Thymus (tissue), 11 donors: ENCODE data around the gene NFAT5. TPM values are rescaled to one million over a fixed set of nuclear protein-coding genes. Genes with fewer than 3 reads are reported as not detected.

Experiments used
- DNase-seq, 9 donors: peaks; one replicate each; pipeline ENCODE4 v3.0.0-alpha.2; 2013; ENCODE audit warnings: low spot score in 9 of 9, low read depth in 6 of 9, missing footprints in 1 of 9
- H3K27ac ChIP-seq, 2 donors: one replicate each; pipeline ENCODE4 v1.5.1; 2013; ENCODE audit warnings: control low read depth in 1 of 2, low read depth in 1 of 2, low read length in 1 of 2, mild to moderate bottlenecking in 1 of 2, moderate library complexity in 1 of 2
- H3K27me3 ChIP-seq, 2 donors: one replicate each; pipeline ENCODE4 v1.5.1; 2013; ENCODE audit warnings: low read length in 1 of 2; ENCODE audit not compliant: control insufficient read depth in 2 of 2, insufficient read depth in 1 of 2
- H3K36me3 ChIP-seq, 2 donors: one replicate each; pipeline ENCODE4 v1.5.1; 2013; ENCODE audit warnings: low read length in 1 of 2, mild to moderate bottlenecking in 1 of 2, moderate library complexity in 1 of 2; ENCODE audit not compliant: control insufficient read depth in 2 of 2, insufficient read depth in 2 of 2
- H3K4me1 ChIP-seq, 2 donors: one replicate each; pipeline ENCODE4 v1.5.1; 2013; ENCODE audit warnings: low read length in 2 of 2; ENCODE audit not compliant: control insufficient read depth in 2 of 2, insufficient read depth in 2 of 2
- H3K4me3 ChIP-seq, 2 donors: one replicate each; pipeline ENCODE4 v1.5.1; 2013; ENCODE audit warnings: low read length in 2 of 2, control low read depth in 1 of 2, mild to moderate bottlenecking in 1 of 2
- H3K9me3 ChIP-seq, 2 donors: one replicate each; pipeline ENCODE4 v1.5.1; 2013; ENCODE audit warnings: low read length in 1 of 2, mild to moderate bottlenecking in 1 of 2; ENCODE audit not compliant: control insufficient read depth in 2 of 2, insufficient read depth in 1 of 2
- WGBS: extraction: QIAGEN DNeasy Blood & Tissue Kit; methylation state at CpG from one replicate; pipeline ENCODE4 v1.1.7; 2013; 5-methylcytosine and 5-hydroxymethylcytosine counted together
- polyA plus RNA-seq: library from polyadenylated mRNA; stranded (reverse); fragments of 200-250 nt; gene quantifications from one replicate; pipeline ENCODE4 v1.2.3, GENCODE V29; 2013
- total RNA-seq: library from RNA; stranded (reverse); fragments of 120-200 nt; gene quantifications from one replicate; pipeline ENCODE4 v1.2.4, GENCODE V29; 2013
- donor health status: healthy.

Gene NFAT5
- total and polyA plus RNA-seq, 2 donors, result 4.5 to 8.9 TPM

DNA sequence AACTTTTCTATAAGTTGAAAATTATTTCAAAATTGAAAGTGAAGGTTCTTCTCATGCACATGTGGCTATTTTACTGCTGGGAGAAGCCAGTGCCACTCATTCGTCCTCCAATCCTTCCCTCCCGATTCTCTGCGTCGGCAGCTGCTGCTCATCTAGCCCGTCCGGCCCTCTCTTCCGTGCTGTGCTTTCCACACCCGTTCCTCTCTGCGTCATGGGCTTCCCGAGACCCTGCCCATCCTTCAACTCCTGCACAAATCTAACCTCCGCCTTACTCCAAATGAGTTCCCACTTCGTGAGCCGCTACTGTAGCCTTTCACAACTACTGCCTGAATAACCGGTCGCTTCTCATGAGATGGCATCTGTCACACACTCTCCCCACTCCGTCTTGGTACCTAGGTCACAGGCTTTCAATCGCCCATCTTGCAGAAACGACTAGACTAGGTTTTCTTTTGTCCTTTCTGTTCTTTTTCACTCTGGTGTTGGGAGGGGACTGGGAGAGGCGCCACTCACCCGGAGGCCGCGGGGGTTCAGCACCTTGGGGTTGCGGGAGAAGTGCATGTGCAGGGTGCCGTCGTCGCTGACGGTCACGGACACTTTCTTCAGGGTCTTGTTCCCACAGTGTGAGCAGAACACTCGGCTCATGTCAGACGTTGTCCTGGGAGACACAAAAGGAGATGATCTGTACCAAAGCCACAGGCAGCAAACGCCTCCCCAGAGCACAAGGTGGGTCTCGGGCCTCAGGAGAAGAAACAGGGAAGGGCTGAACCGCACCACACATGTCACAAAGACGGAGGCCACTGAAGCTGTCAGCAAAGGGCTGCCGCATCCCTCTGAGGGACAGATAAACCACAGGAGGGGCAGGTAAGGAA lies 178.8 kb downstream of the NFAT5 start:
- Histone ChIP-seq H3K9me3 (no peaks in the 10 kb centered on the region), H3K4me3 (no peak overlapping the region), H3K27me3 (no peaks in the 10 kb centered on the region), H3K4me1 (peaks cover 0 to 5% of the 10 kb centered on the region in 2 donors), H3K27ac (no peak overlapping the region), H3K36me3 (peaks cover 82 to 93% of the 10 kb centered on the region in 2 donors)
- 97% methylated on average over 35 of the region's 35 CpGs for WGBS
- DNase-seq, result no peak

DNA sequence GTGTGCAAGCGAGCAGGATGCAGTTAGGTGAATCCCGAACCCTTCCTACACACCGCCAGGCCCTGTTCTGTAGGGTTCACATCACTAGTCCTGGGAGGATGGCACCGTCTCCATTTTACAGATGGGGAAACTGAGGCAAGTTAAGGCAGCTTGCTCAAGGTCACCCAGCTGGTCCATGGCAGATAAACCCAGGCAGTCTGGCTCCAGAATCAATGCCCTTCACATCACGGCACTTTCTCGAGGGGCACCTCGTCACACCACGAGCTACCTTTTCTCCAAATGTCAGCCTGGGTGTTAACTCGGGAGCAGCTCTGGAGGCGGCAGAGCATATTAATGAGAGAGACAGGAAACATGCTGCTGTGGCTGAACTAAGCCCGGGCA lies 179.5 kb downstream of the NFAT5 start:
- Histone ChIP-seq H3K27ac (no peak overlapping the region), H3K4me1 (peaks cover 0 to 5% of the 10 kb centered on the region in 2 donors), H3K27me3 (no peaks in the 10 kb centered on the region), H3K36me3 (peaks cover 80 to 89% of the 10 kb centered on the region in 2 donors), H3K4me3 (no peak overlapping the region), H3K9me3 (no peaks in the 10 kb centered on the region)
- WGBS, result 99% methylated on average over 11 of the region's 11 CpGs
- DNase-seq, result no peak

DNA sequence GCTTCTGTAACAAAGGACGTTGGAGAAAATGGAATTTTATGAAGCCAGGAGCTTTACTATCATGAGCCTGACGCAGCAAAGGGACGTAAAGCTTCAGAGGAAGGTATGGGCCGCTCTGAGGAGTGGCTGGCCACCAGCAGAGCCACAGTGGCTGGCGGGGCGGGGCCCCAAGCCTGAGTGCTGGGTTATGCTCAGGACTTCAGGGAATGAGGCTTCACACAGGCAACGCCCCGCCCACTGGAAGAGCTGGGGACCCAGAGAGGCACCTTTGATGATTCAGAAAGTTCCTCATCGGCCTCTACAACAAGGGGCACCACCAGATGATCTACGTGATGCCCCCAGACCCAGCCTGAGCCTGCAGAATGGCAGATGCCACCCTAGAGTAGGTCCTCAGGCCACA lies 180.2 kb downstream of the NFAT5 start:
- Histone ChIP-seq H3K27me3 (no peaks in the 10 kb centered on the region), H3K36me3 (peaks cover 82 to 92% of the 10 kb centered on the region in 2 donors), H3K9me3 (no peaks in the 10 kb centered on the region), H3K4me3 (no peak overlapping the region), H3K27ac (no peak overlapping the region), H3K4me1 (peaks cover 0 to 5% of the 10 kb centered on the region in 2 donors)
- no peak for DNase-seq
- 98% methylated on average over 10 of the region's 10 CpGs for WGBS

DNA sequence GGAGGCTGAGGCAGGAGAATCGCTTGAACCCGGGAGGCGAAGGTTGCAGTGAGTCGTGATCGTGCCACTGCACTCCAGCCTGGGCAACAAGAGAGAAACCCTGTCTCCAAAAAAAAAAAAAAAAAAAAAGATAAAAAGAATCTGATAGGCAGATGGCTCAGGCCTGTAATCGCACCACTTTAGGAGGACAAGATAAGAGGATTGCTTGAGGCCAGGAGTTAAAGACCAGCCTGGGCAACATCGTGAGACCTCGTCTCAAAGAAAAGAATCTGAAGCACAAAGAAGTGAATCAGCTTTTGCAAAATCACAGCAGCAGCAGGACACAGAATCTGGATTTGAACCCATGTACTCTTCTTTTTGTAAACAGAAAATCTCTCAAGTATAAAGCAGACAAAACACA lies 181.3 kb downstream of the NFAT5 start:
- no peak for DNase-seq
- H3K9me3 ChIP-seq, result no peaks in the 10 kb centered on the region
- no peak overlapping the region for H3K4me3 ChIP-seq
- no peaks in the 10 kb centered on the region for H3K4me1 ChIP-seq
- 98% methylated on average over 8 of the region's 8 CpGs for WGBS
- peaks cover 80 to 91% of the 10 kb centered on the region in 2 donors for H3K36me3 ChIP-seq
- H3K27ac ChIP-seq, result no peak overlapping the region
- H3K27me3 ChIP-seq, result no peaks in the 10 kb centered on the region

DNA sequence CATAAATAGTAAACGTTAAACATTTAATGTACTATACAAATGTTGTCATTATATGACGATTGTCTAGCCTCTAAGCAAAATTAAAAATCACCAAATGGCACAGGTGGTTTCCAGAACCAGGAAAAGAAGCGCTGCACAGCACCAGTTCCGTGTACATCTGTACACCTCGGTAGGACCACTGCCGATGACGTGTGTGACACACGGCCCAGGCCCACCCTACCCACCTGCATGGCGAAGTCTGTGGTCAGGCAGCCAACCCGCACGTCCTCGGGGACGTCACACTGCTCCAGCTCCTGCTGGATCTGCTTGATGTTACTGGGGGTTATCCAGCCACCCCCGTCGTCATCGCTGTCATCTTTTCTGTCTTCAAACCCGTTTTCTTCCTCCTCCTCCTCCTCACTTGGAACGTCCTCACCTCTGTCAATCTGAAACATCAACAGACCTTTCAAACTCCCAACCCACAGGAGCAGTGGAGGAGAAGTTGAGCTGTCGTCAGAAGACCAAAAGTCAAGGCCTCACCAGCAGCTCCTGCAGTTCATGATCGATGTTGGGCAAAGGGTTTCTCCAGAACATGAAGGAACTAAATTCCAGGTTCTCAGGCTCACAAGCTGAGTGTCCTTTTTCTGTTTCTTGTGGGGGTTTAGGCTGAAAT lies 183.1 kb downstream of the NFAT5 start:
- 95% methylated on average over 20 of the region's 20 CpGs for WGBS

DNA sequence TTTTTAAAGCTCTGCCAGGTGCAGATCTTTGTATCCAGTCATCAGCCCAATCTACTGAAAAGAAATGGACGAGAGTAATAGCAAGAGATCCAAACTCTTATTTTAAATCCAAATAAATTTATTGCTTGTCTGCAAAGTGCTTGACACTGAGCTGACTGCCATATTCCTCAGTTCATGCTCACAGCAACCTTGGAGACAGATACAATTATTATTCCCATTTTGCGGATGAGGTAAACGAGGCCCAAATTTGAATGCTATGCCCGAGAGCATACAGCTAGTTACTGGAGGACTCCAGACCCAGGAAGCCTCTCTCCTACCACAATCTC lies 188.3 kb downstream of the NFAT5 start:
- 25% methylated on average over 4 of the region's 4 CpGs for WGBS
- Histone ChIP-seq H3K4me3 (peak overlapping the region; percentile 68 to 95), H3K27ac (peak overlapping the region in 1 of 2 donors; percentile 55), H3K27me3 (no peaks in the 10 kb centered on the region), H3K36me3 (peaks cover 22 to 27% of the 10 kb centered on the region in 2 donors), H3K9me3 (no peaks in the 10 kb centered on the region), H3K4me1 (peaks cover 4 to 12% of the 10 kb centered on the region in 2 donors)
- DNase-seq, result no peak

More for the DNA sequence above, 183.1 kb downstream of the NFAT5 start:
- Histone ChIP-seq H3K4me1 (peaks cover 0 to 2% of the 10 kb centered on the region in 2 donors), H3K36me3 (peaks cover 67 to 78% of the 10 kb centered on the region in 2 donors), H3K9me3 (no peaks in the 10 kb centered on the region), H3K27ac (no peak overlapping the region), H3K27me3 (no peaks in the 10 kb centered on the region), H3K4me3 (no peak overlapping the region)
- no peak for DNase-seq

Other genes starting within 250 kb of the NFAT5 start
- gene PDF, start 235.4 kb upstream of the NFAT5 start, total RNA-seq, result 9.8 TPM
- gene PDF, start 235.4 kb upstream of the NFAT5 start, polyA plus RNA-seq, result 2.1 TPM
- 21.4 TPM for gene COG8, start 226.4 kb upstream of the NFAT5 start, total RNA-seq
- gene COG8, start 226.4 kb upstream of the NFAT5 start, polyA plus RNA-seq, result 20.5 TPM
- gene NIP7, start 226.2 kb upstream of the NFAT5 start, total RNA-seq, result 23.1 TPM
- gene NIP7, start 226.2 kb upstream of the NFAT5 start, polyA plus RNA-seq, result 23.5 TPM
- gene TMED6, start 214.2 kb upstream of the NFAT5 start, total RNA-seq, result 0.14 TPM
- gene TMED6, start 214.2 kb upstream of the NFAT5 start, polyA plus RNA-seq, result 1.2 TPM
- gene TERF2, start 180.0 kb upstream of the NFAT5 start, total RNA-seq, result 16.1 TPM
- 16.0 TPM for gene TERF2, start 180.0 kb upstream of the NFAT5 start, polyA plus RNA-seq
- 76.4 TPM for gene CYB5B, start 141.3 kb upstream of the NFAT5 start, total RNA-seq
- gene CYB5B, start 141.3 kb upstream of the NFAT5 start, polyA plus RNA-seq, result 64.8 TPM
- gene NQO1, start 160.6 kb downstream of the NFAT5 start, total RNA-seq, result 7.6 TPM
- gene NQO1, start 160.6 kb downstream of the NFAT5 start, polyA plus RNA-seq, result 10.3 TPM
- 23.2 TPM for gene NOB1, start 189.0 kb downstream of the NFAT5 start, total RNA-seq
- 32.3 TPM for gene NOB1, start 189.0 kb downstream of the NFAT5 start, polyA plus RNA-seq
- 13.5 TPM for gene WWP2, start 196.4 kb downstream of the NFAT5 start, total RNA-seq
- 21.1 TPM for gene WWP2, start 196.4 kb downstream of the NFAT5 start, polyA plus RNA-seq